DND-41 (cell line): ENCODE data around the gene ERC1.

ENCODE experiments used
- ATAC-seq: fragments of 200-7000 bp; cut with Tn5 transposase; 3 replicates; pipeline ENCODE4 v1.9.1; 2021; ENCODE audit warnings: low read depth; ENCODE audit not compliant: insufficient read depth
- DNase-seq: peaks from one replicate; pipeline ENCODE4 v3.0.0-alpha.2; 2020
- H2AFZ ChIP-seq: 2 replicates; pipeline ENCODE4 v1.6.0; 2012; ENCODE audit warnings: low read depth, low read length
- H3K27ac ChIP-seq: 2 replicates; pipeline ENCODE4 v1.5.1; 2012; ENCODE audit warnings: low read length, inconsistent platforms
- H3K27me3 ChIP-seq: fragments of 200-600 bp; sonication (generic); 2 replicates; pipeline ENCODE4 v1.6.0; 2012; ENCODE audit warnings: low read length, mild to moderate bottlenecking, inconsistent platforms; ENCODE audit not compliant: insufficient read depth, poor library complexity
- H3K36me3 ChIP-seq: 2 replicates; pipeline ENCODE4 v1.5.1; 2012; ENCODE audit warnings: low read length, inconsistent platforms; ENCODE audit not compliant: insufficient read depth
- H3K4me1 ChIP-seq: 2 replicates; pipeline ENCODE4 v1.5.1; 2012; ENCODE audit warnings: mild to moderate bottlenecking, low read length; ENCODE audit not compliant: insufficient read depth
- H3K4me2 ChIP-seq: 2 replicates; pipeline ENCODE4 v1.6.0; 2012; ENCODE audit warnings: mild to moderate bottlenecking, moderate library complexity, low read length, inconsistent platforms; ENCODE audit not compliant: insufficient read depth
- H3K4me3 ChIP-seq, 2 experiments: fragments of 200-600 bp in 1 of 2; shearing (Covaris generic) in 1 of 2; 2 replicates each; pipeline ENCODE4 v1.5.1; 2012 to 2016; ENCODE audit warnings: inconsistent platforms in 2 of 2, low read length in 2 of 2, mild to moderate bottlenecking in 2 of 2, low read depth in 1 of 2, moderate library complexity in 1 of 2
- H3K79me2 ChIP-seq: 2 replicates; pipeline ENCODE4 v1.6.0; 2012; ENCODE audit warnings: low read length, inconsistent platforms; ENCODE audit not compliant: insufficient read depth
- H3K9ac ChIP-seq: 2 replicates; pipeline ENCODE4 v1.6.0; 2012; ENCODE audit warnings: low read depth, mild to moderate bottlenecking, inconsistent platforms, low read length, moderate library complexity
- H3K9me3 ChIP-seq: 2 replicates; pipeline ENCODE4 v1.5.1; 2012; ENCODE audit warnings: low read length, moderate library complexity, mild to moderate bottlenecking, inconsistent platforms; ENCODE audit not compliant: insufficient read depth, severe bottlenecking
- H4K20me1 ChIP-seq: 2 replicates; pipeline ENCODE4 v1.6.0; 2012; ENCODE audit warnings: low read length; ENCODE audit not compliant: insufficient read depth
- CTCF ChIP-seq: IDR thresholded peaks from 2 replicates; pipeline ENCODE4 v1.5.1; 2012; ENCODE audit warnings: borderline replicate concordance, low read length, moderate library complexity, mild to moderate bottlenecking; ENCODE audit not compliant: poor library complexity, severe bottlenecking; ENCODE audit errors: extremely low read depth
- EZH2 ChIP-seq: IDR thresholded peaks from 3 replicates; pipeline ENCODE4 v1.6.1; 2012; ENCODE audit warnings: borderline replicate concordance, low read depth, mild to moderate bottlenecking, moderate library complexity, low read length, inconsistent platforms; ENCODE audit not compliant: severe bottlenecking

The ERC1 gene

GRCh38 chr12:1280059-1280458 is 289.0 kb downstream of the ERC1 start:
- no peak overlapping the region for H3K27ac ChIP-seq
- H4K20me1 ChIP-seq = no peaks in the 10 kb centered on the region
- H3K4me2 ChIP-seq = no peak overlapping the region
- no peak overlapping the region for H3K4me3 ChIP-seq
- no peaks in the 10 kb centered on the region for H3K36me3 ChIP-seq
- TF ChIP-seq EZH2 = no peak
- TF ChIP-seq CTCF = no peak
- H2AFZ ChIP-seq = no peak overlapping the region
- peaks cover 28% of the 10 kb centered on the region for H3K4me1 ChIP-seq
- no peaks in the 10 kb centered on the region for H3K27me3 ChIP-seq
- no peaks in the 10 kb centered on the region for H3K9me3 ChIP-seq
- ATAC-seq (no peak), DNase-seq (no peak)
- H3K9ac ChIP-seq = no peak overlapping the region
- no peaks in the 10 kb centered on the region for H3K79me2 ChIP-seq

GRCh38 chr12:1281683-1282366 is 290.8 kb downstream of the ERC1 start:
- Histone ChIP-seq H3K9me3 (no peaks in the 10 kb centered on the region), H3K4me2 (no peak overlapping the region), H3K27me3 (no peaks in the 10 kb centered on the region), H3K9ac (no peak overlapping the region), H3K4me3 (no peak overlapping the region), H3K36me3 (no peaks in the 10 kb centered on the region), H3K4me1 (peaks cover 28% of the 10 kb centered on the region), H3K79me2 (no peaks in the 10 kb centered on the region), H2AFZ (no peak overlapping the region), H4K20me1 (no peaks in the 10 kb centered on the region), H3K27ac (no peak overlapping the region)
- TF ChIP-seq EZH2 (no peak), CTCF (no peak)
- DNase-seq (no peak), ATAC-seq (no peak)

DNA sequence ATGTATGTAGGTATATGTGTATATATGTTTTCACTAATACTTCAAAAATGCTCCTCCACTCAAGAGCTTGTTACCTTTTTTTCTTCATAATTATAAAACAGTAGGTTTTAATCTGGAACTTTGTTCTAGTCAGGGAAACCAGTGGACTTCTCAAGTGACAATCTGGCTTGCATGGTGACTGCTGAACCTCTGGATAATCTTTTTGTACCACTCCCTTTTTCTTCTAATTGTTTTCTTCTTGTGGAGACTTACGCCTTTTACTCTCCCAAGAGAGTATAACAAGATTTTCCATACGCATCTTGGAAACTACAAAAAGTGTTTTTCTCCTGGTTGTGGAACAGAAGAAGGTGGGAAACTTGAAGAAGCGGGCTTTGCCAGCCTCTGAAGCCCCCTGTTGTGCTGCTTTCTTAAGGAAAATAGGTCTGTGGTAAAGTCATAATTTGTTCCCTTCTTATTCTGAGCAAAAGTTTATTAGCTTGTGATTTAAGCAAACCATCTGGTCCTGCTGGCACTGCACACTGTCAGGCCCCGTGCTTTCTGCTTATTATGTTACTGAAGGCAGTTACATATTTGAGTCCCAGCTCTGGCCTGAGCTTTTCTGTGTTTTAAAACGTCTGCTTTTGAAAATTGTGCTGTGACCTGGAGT is 291.8 kb downstream of the ERC1 start:
- Histone ChIP-seq H3K9me3 (no peaks in the 10 kb centered on the region), H3K4me3 (no peak overlapping the region), H4K20me1 (no peaks in the 10 kb centered on the region), H3K9ac (no peak overlapping the region), H2AFZ (no peak overlapping the region), H3K79me2 (no peaks in the 10 kb centered on the region), H3K4me1 (peaks cover 24% of the 10 kb centered on the region), H3K27ac (no peak overlapping the region), H3K27me3 (no peaks in the 10 kb centered on the region), H3K36me3 (no peaks in the 10 kb centered on the region), H3K4me2 (no peak overlapping the region)
- no peak for DNase-seq
- no peak for ATAC-seq
- TF ChIP-seq EZH2 (no peak), CTCF (no peak)
